Measurements from ENCODE around the gene CCDC117.

DNA sequence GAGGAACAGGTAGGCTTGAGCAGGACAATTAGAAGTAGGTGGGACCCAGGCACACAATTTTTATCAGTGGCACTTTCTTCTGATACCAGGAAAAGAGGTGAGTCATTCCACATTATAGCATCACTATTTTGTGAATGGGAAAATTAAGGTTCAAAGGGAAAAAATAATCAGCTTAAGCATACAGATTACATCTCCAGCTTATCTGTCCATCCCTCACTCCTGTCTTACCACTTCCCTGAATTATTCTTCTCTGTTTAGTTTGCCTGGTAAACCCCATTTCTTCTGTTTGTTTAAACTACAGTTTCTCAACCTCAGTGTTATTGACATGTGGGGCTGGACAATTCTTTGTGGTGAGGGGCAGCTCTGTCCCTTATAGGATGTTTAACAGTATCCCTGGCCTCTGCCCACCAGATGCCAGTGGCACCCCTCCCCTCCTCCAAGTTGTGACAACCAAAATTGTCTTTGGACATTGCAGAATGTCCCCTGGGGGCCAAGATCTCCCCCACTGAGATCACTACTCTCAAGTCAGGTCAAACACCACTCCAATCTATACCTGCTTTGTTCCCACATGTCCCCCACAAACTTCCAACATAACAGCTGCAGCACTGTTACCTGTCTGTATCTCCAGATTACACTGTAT is 36.3 kb downstream of the CCDC117 start:
- no peak for TF ChIP-seq POLR2AphosphoS5 (IDR thresholded peaks at IDR 0.05)
- no peak for TF ChIP-seq POLR2A (IDR thresholded peaks at IDR 0.05)
- TF ChIP-seq, protein P1, sequence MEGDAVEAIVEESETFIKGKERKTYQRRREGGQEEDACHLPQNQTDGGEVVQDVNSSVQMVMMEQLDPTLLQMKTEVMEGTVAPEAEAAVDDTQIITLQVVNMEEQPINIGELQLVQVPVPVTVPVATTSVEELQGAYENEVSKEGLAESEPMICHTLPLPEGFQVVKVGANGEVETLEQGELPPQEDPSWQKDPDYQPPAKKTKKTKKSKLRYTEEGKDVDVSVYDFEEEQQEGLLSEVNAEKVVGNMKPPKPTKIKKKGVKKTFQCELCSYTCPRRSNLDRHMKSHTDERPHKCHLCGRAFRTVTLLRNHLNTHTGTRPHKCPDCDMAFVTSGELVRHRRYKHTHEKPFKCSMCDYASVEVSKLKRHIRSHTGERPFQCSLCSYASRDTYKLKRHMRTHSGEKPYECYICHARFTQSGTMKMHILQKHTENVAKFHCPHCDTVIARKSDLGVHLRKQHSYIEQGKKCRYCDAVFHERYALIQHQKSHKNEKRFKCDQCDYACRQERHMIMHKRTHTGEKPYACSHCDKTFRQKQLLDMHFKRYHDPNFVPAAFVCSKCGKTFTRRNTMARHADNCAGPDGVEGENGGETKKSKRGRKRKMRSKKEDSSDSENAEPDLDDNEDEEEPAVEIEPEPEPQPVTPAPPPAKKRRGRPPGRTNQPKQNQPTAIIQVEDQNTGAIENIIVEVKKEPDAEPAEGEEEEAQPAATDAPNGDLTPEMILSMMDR (IDR thresholded peaks at IDR 0.05), result no peak
- no peak for TF ChIP-seq EP300 (IDR thresholded peaks at IDR 0.05)
